ENCODE results near the gene ACYP2. TPM values are rescaled to one million over a fixed set of nuclear protein-coding genes. Genes with fewer than 3 reads are reported as not detected.

ACYP2 gene
- total RNA-seq, 1 donor from 2014 or later, result 76.7 TPM

DNA sequence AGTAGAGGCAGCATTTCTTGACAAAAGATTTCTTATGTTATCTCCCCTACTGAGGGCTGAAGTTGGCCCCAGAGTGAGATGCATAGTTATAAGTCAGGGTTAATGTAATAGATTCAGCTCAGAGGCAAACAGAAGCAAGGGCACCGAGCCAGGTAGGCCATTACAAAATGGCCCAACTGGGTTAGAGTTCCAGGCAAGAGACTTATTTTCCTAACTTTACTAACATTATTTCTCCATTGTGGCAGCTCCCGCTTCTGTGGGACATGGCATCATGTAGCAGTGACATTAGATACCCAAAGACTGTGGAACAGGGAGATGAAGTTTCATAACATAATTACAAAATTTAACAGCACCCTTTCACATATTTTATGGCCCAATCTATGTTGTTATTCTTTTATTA, 113.5 kb downstream of the ACYP2 start:
- peak; percentile 24 for DNase-seq
- TF ChIP-seq, protein P1, sequence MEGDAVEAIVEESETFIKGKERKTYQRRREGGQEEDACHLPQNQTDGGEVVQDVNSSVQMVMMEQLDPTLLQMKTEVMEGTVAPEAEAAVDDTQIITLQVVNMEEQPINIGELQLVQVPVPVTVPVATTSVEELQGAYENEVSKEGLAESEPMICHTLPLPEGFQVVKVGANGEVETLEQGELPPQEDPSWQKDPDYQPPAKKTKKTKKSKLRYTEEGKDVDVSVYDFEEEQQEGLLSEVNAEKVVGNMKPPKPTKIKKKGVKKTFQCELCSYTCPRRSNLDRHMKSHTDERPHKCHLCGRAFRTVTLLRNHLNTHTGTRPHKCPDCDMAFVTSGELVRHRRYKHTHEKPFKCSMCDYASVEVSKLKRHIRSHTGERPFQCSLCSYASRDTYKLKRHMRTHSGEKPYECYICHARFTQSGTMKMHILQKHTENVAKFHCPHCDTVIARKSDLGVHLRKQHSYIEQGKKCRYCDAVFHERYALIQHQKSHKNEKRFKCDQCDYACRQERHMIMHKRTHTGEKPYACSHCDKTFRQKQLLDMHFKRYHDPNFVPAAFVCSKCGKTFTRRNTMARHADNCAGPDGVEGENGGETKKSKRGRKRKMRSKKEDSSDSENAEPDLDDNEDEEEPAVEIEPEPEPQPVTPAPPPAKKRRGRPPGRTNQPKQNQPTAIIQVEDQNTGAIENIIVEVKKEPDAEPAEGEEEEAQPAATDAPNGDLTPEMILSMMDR (IDR thresholded peaks at IDR 0.05; ENCODE audit: borderline replicate concordance), result no peak
- Histone ChIP-seq H3K27ac (replicated peaks) (peak overlapping the region; percentile 28), H3K4me1 (peaks cover 38% of the 10 kb centered on the region), H3K9me3 (replicated peaks) (no peaks in the 10 kb centered on the region), H3K36me3 (no peaks in the 10 kb centered on the region), H3K27me3 (ENCODE audit: low read depth) (no peaks in the 10 kb centered on the region), H3K4me3 (no peak overlapping the region)
- intact Hi-C loops (cut with micrococcal nuclease), result no loop called here

DNA sequence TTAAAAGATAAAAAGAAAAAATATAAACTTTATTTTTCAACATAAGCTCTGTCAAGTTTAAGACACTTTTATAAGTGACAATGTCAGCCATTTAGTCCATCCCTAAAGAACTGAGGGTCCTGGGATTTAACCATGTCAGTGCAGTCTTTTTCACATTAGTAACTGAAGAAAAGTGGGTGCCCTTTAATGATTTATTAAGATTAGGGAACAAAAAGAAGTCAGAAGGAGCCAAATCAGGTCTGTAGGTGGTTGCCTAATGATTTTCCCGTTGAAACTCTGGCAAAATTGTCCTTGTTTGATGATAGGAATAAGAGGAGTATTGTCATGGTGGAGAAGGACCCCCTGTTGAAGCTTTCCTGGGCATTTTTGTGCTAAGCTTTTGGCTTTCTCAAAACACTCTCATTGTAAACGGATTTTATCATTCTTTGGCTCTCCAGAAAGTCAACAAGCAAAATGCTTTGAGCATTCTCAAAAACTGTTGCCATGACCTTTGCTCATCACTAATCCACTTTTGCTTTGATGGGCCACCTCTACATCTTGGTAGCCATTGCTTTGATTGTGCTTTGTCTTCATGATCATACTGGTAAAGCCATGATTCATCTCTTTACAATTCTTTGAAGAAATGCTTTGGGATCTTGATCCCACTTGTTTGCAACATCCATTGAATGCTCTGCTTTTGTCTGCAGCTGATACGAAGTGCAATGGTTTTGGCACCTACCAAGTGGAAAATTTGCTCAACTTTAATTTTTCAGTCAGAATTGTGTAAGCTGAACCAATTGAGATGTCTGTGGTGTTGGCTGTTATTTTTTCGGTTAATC, 118.6 kb downstream of the ACYP2 start:
- Histone ChIP-seq H3K4me3 (no peak overlapping the region), H3K9me3 (replicated peaks) (no peaks in the 10 kb centered on the region), H3K27me3 (ENCODE audit: low read depth) (no peaks in the 10 kb centered on the region), H3K27ac (replicated peaks) (no peak overlapping the region), H3K4me1 (peaks cover 4% of the 10 kb centered on the region), H3K36me3 (no peaks in the 10 kb centered on the region)
- TF ChIP-seq, protein P1 (IDR thresholded peaks at IDR 0.05; ENCODE audit: borderline replicate concordance), result no peak
- intact Hi-C loops (cut with micrococcal nuclease), result loop anchor here (10.0 kb wide), 1 partner anchor 81 kb away; no protein-coding TSS in a partner anchor
- DNase-seq, result no peak

DNA sequence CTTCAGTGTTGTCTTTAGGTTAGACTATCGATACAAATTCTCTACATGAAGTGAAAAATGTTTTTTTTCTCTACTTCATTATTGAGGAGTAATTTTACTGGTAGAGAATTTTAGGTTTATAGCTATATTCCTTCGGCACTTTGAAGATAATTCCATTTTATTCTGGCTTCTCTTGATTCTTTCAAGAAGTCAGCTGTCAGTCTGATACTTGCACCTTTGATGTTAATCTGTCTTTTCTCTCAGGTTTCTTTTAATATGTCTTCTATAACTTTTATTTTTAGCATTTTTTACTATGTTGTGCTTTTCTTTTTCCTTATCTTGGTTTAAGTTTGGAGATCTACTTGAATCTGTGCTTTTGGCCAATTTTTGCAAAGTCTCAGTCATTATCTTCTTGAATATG, 122.0 kb downstream of the ACYP2 start:
- Histone ChIP-seq H3K4me1 (peaks cover 27% of the 10 kb centered on the region), H3K4me3 (no peak overlapping the region), H3K36me3 (no peaks in the 10 kb centered on the region), H3K27ac (replicated peaks) (no peak overlapping the region), H3K9me3 (replicated peaks) (no peaks in the 10 kb centered on the region), H3K27me3 (ENCODE audit: low read depth) (no peaks in the 10 kb centered on the region)
- intact Hi-C loops (cut with micrococcal nuclease), result loop anchor here (10.0 kb wide), 1 partner anchor 77 kb away; no protein-coding TSS in a partner anchor
- TF ChIP-seq, protein P1 (IDR thresholded peaks at IDR 0.05; ENCODE audit: borderline replicate concordance), result no peak
- DNase-seq, result no peak

DNA sequence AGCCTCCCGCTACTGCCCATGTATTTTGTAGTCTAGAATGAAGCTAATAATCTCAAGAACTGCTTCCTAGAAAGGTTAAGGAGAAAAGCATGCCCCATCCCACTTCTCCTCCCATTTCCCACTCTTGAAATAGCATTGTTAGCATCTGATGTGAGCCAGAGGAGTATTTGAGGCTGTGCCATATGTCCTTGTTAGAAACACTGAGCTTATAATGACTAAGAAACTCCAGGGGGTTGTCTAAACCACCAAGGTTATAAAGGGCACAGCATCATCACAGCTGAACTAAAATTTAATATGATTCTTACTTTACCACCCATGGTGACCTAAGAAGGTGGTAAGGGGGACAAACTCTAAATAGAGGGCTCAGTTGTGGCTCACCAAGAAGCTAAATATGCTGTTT, 124.0 kb downstream of the ACYP2 start:
- intact Hi-C loops (cut with micrococcal nuclease), result loop anchor here (10.0 kb wide), 1 partner anchor 75 kb away; no protein-coding TSS in a partner anchor
- no peaks in the 10 kb centered on the region for H3K27me3 ChIP-seq (ENCODE audit: low read depth)
- H3K4me3 ChIP-seq, result no peak overlapping the region
- no peak for DNase-seq
- H3K9me3 ChIP-seq (replicated peaks), result no peaks in the 10 kb centered on the region
- no peaks in the 10 kb centered on the region for H3K36me3 ChIP-seq
- H3K27ac ChIP-seq (replicated peaks), result peak overlapping the region; percentile 77
- TF ChIP-seq, protein P1 (IDR thresholded peaks at IDR 0.05; ENCODE audit: borderline replicate concordance), result no peak
- H3K4me1 ChIP-seq, result peaks cover 27% of the 10 kb centered on the region

DNA sequence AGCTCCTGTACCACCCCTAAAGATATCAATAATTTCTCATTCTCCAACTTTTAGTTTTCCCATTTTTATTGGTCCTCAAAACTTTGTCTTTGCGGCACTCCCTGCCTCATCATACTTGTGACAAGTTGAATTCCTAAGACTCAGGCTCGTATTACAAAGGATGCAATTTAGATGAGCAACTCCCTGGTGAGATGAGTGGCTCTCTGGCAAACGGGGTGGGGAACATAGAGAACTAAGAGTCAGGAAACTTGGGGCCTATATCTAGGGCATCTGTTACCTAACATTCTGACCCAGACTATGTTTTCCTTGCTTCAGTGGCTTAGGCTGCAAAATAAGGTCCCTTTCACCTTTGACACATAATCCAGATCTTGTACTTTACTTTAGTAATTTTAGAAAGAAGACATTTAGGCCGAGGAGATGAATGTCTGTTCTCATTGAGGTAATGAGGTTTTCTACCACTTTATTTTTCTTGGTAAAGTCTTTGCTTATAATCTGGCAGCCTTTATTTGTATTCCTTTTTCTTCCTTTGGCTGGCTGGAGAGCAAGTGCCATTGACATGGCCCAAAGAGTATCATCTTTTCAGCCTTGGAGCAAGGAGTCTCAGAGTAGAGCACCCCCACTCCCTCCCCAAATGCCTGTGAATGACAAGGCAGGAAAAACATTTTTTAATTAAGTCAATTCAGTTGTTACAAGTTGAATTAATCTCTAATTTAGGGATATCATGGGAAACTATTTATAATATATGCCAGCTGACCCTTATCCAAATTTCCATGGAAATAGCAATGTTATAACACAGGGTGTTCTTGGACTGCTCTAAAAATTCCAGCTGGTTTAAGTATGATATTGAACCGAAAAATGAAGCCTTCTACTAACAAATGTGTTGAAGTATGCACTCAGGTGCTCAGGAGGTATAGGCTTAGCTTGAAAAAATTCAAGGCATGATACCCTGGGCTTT, 125.4 kb downstream of the ACYP2 start:
- TF ChIP-seq, protein P1 (IDR thresholded peaks at IDR 0.05; ENCODE audit: borderline replicate concordance), result no peak
- Histone ChIP-seq H3K4me1 (peaks cover 27% of the 10 kb centered on the region), H3K36me3 (no peaks in the 10 kb centered on the region), H3K27me3 (ENCODE audit: low read depth) (no peaks in the 10 kb centered on the region), H3K27ac (replicated peaks) (peak overlapping the region; percentile 77), H3K4me3 (no peak overlapping the region), H3K9me3 (replicated peaks) (no peaks in the 10 kb centered on the region)
- peak; percentile 39 for DNase-seq
- intact Hi-C loops (cut with micrococcal nuclease), result no loop called here
